OCI-LY7 (cell line): Measurements from ENCODE around the gene MSTN. TPM values are rescaled to one million over a fixed set of nuclear protein-coding genes. Genes with fewer than 3 reads are reported as not detected.
A peak's percentile ranks its signal among the peaks of the same experiment; 100 is the strongest.

Experiments used
- Bru-seq: library from RNA; stranded (reverse); fragments of 400-500 nt; gene quantifications from one replicate; lab custom pipeline; 2021; lab: Mats Ljungman, UMichigan
- BruChase-seq, 2 experiments: library from RNA; stranded (reverse); fragments of 400-500 nt; gene quantifications; one replicate each; lab custom pipeline; 2021; lab: Mats Ljungman, UMichigan
- BruUV-seq: library from RNA; stranded (reverse); fragments of 400-500 nt; replicated peaks from 2 replicates; lab custom pipeline; 2021; lab: Mats Ljungman, UMichigan
- CTCF ChIA-PET: fragments of 300-600 bp; sonication (Branson Sonifier 250); formaldehyde crosslinking; loops from one replicate; lab custom pipeline; 2022; ENCODE audit warnings: antibody characterized with exemption; ENCODE audit not compliant: unreplicated experiment; lab: Charles Lee
- POLR2A ChIA-PET: fragments of 300-600 bp; sonication (Branson Sonifier 250); formaldehyde crosslinking; loops from one replicate; lab custom pipeline; 2022; ENCODE audit warnings: antibody characterized with exemption; lab: Charles Lee
- DNase-seq: peaks from one replicate; pipeline ENCODE4 v3.0.0-alpha.2; 2015; ENCODE audit warnings: low spot score
- H2AFZ ChIP-seq: fragments of 200-600 bp; sonication (generic), shearing (Covaris generic); 2 replicates; pipeline ENCODE4 v1.6.1; 2014; ENCODE audit warnings: mild to moderate bottlenecking, antibody characterized with exemption, low read length, moderate library complexity
- H3K27ac ChIP-seq: fragments of 200-600 bp; sonication (generic); 2 replicates; pipeline ENCODE4 v1.5.1; 2014; ENCODE audit warnings: mixed run types, low read depth, mild to moderate bottlenecking, moderate library complexity, low read length, inconsistent platforms; ENCODE audit not compliant: poor library complexity, severe bottlenecking
- H3K36me3 ChIP-seq: fragments of 200-600 bp; sonication (generic); 2 replicates; pipeline ENCODE4 v1.6.1; 2014; ENCODE audit warnings: mild to moderate bottlenecking, antibody characterized with exemption, low read length, moderate library complexity, mixed read lengths; ENCODE audit not compliant: insufficient read depth
- H3K4me1 ChIP-seq: fragments of 200-600 bp; sonication (generic); 2 replicates; pipeline ENCODE4 v1.5.1; 2014; ENCODE audit warnings: mild to moderate bottlenecking, low read length; ENCODE audit not compliant: insufficient read depth, poor library complexity, severe bottlenecking
- H3K4me2 ChIP-seq: fragments of 200-600 bp; sonication (generic); 2 replicates; pipeline ENCODE4 v1.6.1; 2014; ENCODE audit warnings: mild to moderate bottlenecking, low read length
- H3K4me3 ChIP-seq: fragments of 200-600 bp; sonication (generic); 2 replicates; pipeline ENCODE4 v1.5.1; 2014; ENCODE audit warnings: mild to moderate bottlenecking, low read depth, low read length; ENCODE audit not compliant: poor library complexity, severe bottlenecking
- H3K79me2 ChIP-seq: fragments of 200-600 bp; sonication (generic); 2 replicates; pipeline ENCODE4 v1.6.1; 2016; ENCODE audit warnings: low read depth, mild to moderate bottlenecking, low read length, moderate library complexity, mixed read lengths; ENCODE audit not compliant: insufficient read depth
- H3K9me2 ChIP-seq: fragments of 200-600 bp; sonication (generic); 2 replicates; pipeline ENCODE4 v1.6.1; 2016; ENCODE audit warnings: mild to moderate bottlenecking, low read length, mixed read lengths; ENCODE audit not compliant: insufficient read depth
- H3K9me3 ChIP-seq: fragments of 200-600 bp; sonication (generic); 2 replicates; pipeline ENCODE4 v1.6.1; 2014; ENCODE audit warnings: mild to moderate bottlenecking, mixed run types, low read length, mixed read lengths
- H4K20me1 ChIP-seq: fragments of 200-600 bp; sonication (generic); 2 replicates; pipeline ENCODE4 v1.6.1; 2014; ENCODE audit warnings: mild to moderate bottlenecking, antibody characterized with exemption, low read length, moderate library complexity, mixed read lengths; ENCODE audit not compliant: insufficient read depth
- EZH2phosphoT487 ChIP-seq: fragments of 200-600 bp; sonication (generic); IDR thresholded peaks from 2 replicates; pipeline ENCODE4 v1.6.1; 2018; ENCODE audit warnings: low read depth, borderline replicate concordance, mild to moderate bottlenecking, mixed run types, antibody characterized with exemption, low read length, moderate library complexity, mixed read lengths
- intact Hi-C: fragments of 100-400 bp; cut with micrococcal nuclease; formaldehyde crosslinking; loops from one replicate; pipeline ENCODE4 v1.10.0; 2022; ENCODE audit not compliant: unreplicated experiment
- long read RNA-seq: library from polyadenylated mRNA; stranded (forward); transcript quantifications from one replicate; pipeline ENCODE4 v2.0.0, GENCODE V29; 2022
- total RNA-seq, 2 experiments: library from RNA; depleted of rRNA in 1 of 2; stranded (reverse); fragments of >200 nt in 1 of 2; shearing (Covaris generic) in 1 of 2; gene quantifications; 2 replicates each; pipeline ENCODE4 v1.2.3, GENCODE V29; 2014 to 2022
- TF ChIP-seq, protein P1 (sequence below): fragments of 200-600 bp; sonication (generic); conservative IDR thresholded peaks from 2 replicates; pipeline ENCODE4 v1.5.1; 2014; ENCODE audit warnings: mild to moderate bottlenecking, antibody characterized with exemption, low read length, moderate library complexity, mixed read lengths

The MSTN gene
- total RNA-seq (2014; rRNA removed; shearing (Covaris generic)) (not detected in 2 replicates), total RNA-seq (2022) (not detected in 2 replicates), Bru-seq, nascent RNA (not detected), BruChase-seq, experiment 1, labeled RNA remaining after a 6-hour chase (not detected), BruChase-seq, experiment 2, labeled RNA remaining after a 2-hour chase (percentile 18 among the genes with signal in this experiment)
- long read RNA-seq: 0 reads

DNA sequence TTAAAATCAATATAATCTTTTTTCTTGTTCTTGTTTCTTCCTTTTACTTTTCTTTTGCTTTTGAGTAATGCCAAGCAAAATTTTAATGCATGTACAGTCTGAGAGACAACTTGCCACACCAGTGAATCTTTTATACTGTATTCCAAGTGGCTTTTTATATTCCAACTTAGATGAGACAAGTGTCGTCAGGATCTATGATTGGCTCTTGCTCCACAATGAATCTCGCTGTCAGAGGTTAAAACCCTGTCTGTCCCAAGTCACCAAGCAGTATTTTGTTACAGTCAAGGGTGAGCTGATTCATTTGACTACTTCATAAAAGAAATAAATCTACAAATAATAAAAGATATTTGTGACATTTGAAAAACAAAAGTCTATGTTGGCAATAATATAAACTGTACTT is at the start of gene MSTN:
Gene MSTN (minus strand): TSS at position 129 of the 400 bp plus-strand sequence. CDS start 133 bp downstream, outside the sequence.
- intact Hi-C loops: no loop called here
- Histone ChIP-seq H2AFZ (no peak within 1 kb of the TSS), H3K4me3 (no peak within 1 kb of the TSS), H4K20me1 (no peaks in the 10 kb centered on the region), H3K9me2 (no peaks in the 10 kb centered on the region), H3K79me2 (no peaks in the 10 kb centered on the region), H3K4me2 (no peak within 1 kb of the TSS), H3K36me3 (no peaks in the 10 kb centered on the region), H3K4me1 (no peaks in the 10 kb centered on the region), H3K9me3 (no peaks in the 10 kb centered on the region), H3K27ac (no peak within 1 kb of the TSS)
- DNase-seq: no peak
- CTCF ChIA-PET: no interaction called here
- no peak for TF ChIP-seq EZH2phosphoT487
- TF ChIP-seq, protein P1, sequence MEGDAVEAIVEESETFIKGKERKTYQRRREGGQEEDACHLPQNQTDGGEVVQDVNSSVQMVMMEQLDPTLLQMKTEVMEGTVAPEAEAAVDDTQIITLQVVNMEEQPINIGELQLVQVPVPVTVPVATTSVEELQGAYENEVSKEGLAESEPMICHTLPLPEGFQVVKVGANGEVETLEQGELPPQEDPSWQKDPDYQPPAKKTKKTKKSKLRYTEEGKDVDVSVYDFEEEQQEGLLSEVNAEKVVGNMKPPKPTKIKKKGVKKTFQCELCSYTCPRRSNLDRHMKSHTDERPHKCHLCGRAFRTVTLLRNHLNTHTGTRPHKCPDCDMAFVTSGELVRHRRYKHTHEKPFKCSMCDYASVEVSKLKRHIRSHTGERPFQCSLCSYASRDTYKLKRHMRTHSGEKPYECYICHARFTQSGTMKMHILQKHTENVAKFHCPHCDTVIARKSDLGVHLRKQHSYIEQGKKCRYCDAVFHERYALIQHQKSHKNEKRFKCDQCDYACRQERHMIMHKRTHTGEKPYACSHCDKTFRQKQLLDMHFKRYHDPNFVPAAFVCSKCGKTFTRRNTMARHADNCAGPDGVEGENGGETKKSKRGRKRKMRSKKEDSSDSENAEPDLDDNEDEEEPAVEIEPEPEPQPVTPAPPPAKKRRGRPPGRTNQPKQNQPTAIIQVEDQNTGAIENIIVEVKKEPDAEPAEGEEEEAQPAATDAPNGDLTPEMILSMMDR: no peak
- BruUV-seq: no TSS peak
- POLR2A ChIA-PET: interaction anchor here (0.6 kb wide), 1 partner anchor 310 kb away, joined by 3 read pairs; no protein-coding TSS in a partner anchor

DNA sequence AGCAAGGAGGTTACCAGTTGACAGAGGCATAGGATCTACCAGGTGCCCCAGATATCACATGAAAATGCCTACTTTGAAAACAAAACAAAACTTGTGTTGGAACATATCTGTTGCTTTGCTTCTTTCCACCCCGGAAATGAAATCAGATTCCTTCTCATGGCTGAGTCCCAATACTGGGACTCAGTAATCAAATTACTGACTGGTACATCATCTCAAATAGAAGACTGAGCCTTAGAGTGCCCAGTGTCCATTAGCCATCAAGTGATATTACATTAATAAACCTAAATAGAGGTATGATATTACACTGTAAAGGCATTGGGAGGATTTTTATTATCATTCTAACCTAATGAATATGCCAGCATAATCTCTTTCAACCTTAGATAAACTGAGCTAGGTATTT is 48.6 kb upstream of the MSTN start:
- Histone ChIP-seq H3K79me2 (no peaks in the 10 kb centered on the region), H3K4me1 (no peaks in the 10 kb centered on the region), H2AFZ (no peak overlapping the region), H3K27ac (no peak overlapping the region), H3K9me3 (no peaks in the 10 kb centered on the region), H4K20me1 (no peaks in the 10 kb centered on the region), H3K36me3 (no peaks in the 10 kb centered on the region), H3K4me3 (no peak overlapping the region), H3K9me2 (no peaks in the 10 kb centered on the region), H3K4me2 (no peak overlapping the region)
- no TSS peak for BruUV-seq
- TF ChIP-seq, protein P1: no peak
- TF ChIP-seq EZH2phosphoT487: no peak
- no peak for DNase-seq
- ChIA-PET POLR2A (interaction anchor here (0.6 kb wide), 1 partner anchor 100 kb away, joined by 9 read pairs; no protein-coding TSS in a partner anchor), CTCF (no interaction called here)
- intact Hi-C loops: no loop called here

DNA sequence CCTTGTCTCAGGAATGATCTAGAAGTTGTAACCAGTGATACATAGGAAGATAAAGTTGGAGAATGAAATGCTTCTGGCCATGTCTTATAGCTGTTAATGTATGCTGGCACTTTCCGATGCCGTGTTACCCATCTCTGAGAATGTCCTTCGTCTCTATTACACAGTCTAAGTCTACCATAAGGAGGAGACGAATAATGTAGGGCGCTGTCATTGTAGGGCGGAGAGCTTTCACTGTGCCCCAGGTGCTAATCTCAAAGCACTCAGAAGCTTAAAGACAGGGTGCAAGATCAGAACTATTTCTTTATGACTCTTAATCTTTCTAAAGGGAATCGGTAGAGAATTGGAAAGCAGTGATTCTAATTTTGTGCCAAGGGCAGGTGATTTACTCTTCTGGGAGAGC is 48.2 kb upstream of the MSTN start:
- Histone ChIP-seq H3K4me1 (no peaks in the 10 kb centered on the region), H3K36me3 (no peaks in the 10 kb centered on the region), H3K4me3 (no peak overlapping the region), H3K79me2 (no peaks in the 10 kb centered on the region), H3K27ac (no peak overlapping the region), H2AFZ (no peak overlapping the region), H3K9me2 (no peaks in the 10 kb centered on the region), H3K9me3 (no peaks in the 10 kb centered on the region), H3K4me2 (no peak overlapping the region), H4K20me1 (no peaks in the 10 kb centered on the region)
- no peak for DNase-seq
- CTCF ChIA-PET: no interaction called here
- no TSS peak for BruUV-seq
- no peak for TF ChIP-seq EZH2phosphoT487
- TF ChIP-seq, protein P1: no peak
- intact Hi-C loops: no loop called here
- POLR2A ChIA-PET: no interaction called here
